MM.1S (cell line): ENCODE measurements around the gene AKAP13.

ENCODE experiments used
- EZH2 ChIP-seq: fragments of 300-600 bp; sonication (generic); optimal IDR thresholded peaks from 2 replicates; pipeline ENCODE3; 2017; ENCODE audit warnings: low read depth, mild to moderate bottlenecking, antibody characterized with exemption, low read length, mixed read lengths
- TF ChIP-seq, protein P1 (sequence below): fragments of 300-600 bp; sonication (generic); IDR thresholded peaks from 2 replicates; pipeline ENCODE4 v1.5.1; 2016; ENCODE audit warnings: antibody characterized with exemption, low read length, mixed read lengths

DNA sequence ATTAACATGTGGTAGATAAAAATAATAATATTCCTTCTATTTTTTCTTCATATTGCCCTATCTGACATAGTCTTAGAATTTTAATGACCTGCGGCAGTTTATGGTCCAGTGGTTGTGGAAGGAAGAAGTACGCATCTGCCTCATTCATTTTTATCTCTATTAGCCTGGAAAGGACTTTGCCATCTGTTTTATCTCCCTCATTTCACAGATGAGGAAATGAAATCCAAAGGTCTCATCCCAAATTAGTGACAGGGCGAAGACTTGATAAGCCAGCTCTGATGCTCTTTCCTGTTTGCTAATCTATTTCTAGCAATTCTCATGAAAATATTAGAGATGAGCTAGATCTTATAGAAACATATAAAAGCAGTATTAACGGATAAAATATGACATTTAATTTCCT is 301.0 kb downstream of the AKAP13 start:
- TF ChIP-seq, protein P1, sequence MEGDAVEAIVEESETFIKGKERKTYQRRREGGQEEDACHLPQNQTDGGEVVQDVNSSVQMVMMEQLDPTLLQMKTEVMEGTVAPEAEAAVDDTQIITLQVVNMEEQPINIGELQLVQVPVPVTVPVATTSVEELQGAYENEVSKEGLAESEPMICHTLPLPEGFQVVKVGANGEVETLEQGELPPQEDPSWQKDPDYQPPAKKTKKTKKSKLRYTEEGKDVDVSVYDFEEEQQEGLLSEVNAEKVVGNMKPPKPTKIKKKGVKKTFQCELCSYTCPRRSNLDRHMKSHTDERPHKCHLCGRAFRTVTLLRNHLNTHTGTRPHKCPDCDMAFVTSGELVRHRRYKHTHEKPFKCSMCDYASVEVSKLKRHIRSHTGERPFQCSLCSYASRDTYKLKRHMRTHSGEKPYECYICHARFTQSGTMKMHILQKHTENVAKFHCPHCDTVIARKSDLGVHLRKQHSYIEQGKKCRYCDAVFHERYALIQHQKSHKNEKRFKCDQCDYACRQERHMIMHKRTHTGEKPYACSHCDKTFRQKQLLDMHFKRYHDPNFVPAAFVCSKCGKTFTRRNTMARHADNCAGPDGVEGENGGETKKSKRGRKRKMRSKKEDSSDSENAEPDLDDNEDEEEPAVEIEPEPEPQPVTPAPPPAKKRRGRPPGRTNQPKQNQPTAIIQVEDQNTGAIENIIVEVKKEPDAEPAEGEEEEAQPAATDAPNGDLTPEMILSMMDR, result no peak
- TF ChIP-seq EZH2, result no peak
